Sigmoid colon (tissue), 4 donors: ENCODE data around the gene CD180.

Experiments
- CTCF ChIP-seq, 4 experiments: fragments of 450-650 bp in 3 of 4; fragments of 200-600 bp in 1 of 4; IDR thresholded peaks; one replicate each; pipeline ENCODE4 v1.5.1; 2016 to 2019; ENCODE audit warnings: antibody characterized with exemption in 4 of 4, mild to moderate bottlenecking in 3 of 4, moderate library complexity in 2 of 4
- EP300 ChIP-seq, 4 donors: sonication (generic); formaldehyde crosslinking; IDR thresholded peaks; one replicate each; pipeline ENCODE4 v1.6.1; 2017; ENCODE audit warnings: antibody characterized with exemption in 4 of 4
- POLR2A ChIP-seq, 2 donors: fragments of 450-650 bp; IDR thresholded peaks; one replicate each; pipeline ENCODE4 v1.6.1; 2016; ENCODE audit warnings: antibody characterized with exemption in 2 of 2, mild to moderate bottlenecking in 2 of 2, moderate library complexity in 2 of 2
- POLR2AphosphoS5 ChIP-seq, 4 donors: sonication (generic); formaldehyde crosslinking; IDR thresholded peaks; one replicate each; pipeline ENCODE4 v1.6.1; 2017; ENCODE audit warnings: antibody characterized with exemption in 4 of 4

- TF ChIP-seq POLR2AphosphoS5 (IDR thresholded peaks at IDR 0.05), result no peak
- TF ChIP-seq POLR2A (IDR thresholded peaks at IDR 0.05), result no peak
- no peak for TF ChIP-seq EP300 (IDR thresholded peaks at IDR 0.05)
- no peak for TF ChIP-seq CTCF (IDR thresholded peaks at IDR 0.05)
Measured at GRCh38 chr5:67190410-67190809, 6.2 kb downstream of the CD180 start.
